22Rv1 (cell line): ENCODE measurements around the gene SMCR8.

Experiments
- H3K27ac ChIP-seq: fragments of 450-650 bp; 2 replicates; pipeline ENCODE4 v1.5.1; 2017
- CTCF ChIP-seq: fragments of 450-650 bp; IDR thresholded peaks from 2 replicates; pipeline ENCODE4 v1.5.1; 2017; ENCODE audit warnings: mild to moderate bottlenecking
- ZFX ChIP-seq: fragments of 450-650 bp; IDR thresholded peaks from 2 replicates; pipeline ENCODE4 v1.6.1; 2017; ENCODE audit warnings: antibody characterized with exemption, borderline replicate concordance

The SMCR8 gene

DNA sequence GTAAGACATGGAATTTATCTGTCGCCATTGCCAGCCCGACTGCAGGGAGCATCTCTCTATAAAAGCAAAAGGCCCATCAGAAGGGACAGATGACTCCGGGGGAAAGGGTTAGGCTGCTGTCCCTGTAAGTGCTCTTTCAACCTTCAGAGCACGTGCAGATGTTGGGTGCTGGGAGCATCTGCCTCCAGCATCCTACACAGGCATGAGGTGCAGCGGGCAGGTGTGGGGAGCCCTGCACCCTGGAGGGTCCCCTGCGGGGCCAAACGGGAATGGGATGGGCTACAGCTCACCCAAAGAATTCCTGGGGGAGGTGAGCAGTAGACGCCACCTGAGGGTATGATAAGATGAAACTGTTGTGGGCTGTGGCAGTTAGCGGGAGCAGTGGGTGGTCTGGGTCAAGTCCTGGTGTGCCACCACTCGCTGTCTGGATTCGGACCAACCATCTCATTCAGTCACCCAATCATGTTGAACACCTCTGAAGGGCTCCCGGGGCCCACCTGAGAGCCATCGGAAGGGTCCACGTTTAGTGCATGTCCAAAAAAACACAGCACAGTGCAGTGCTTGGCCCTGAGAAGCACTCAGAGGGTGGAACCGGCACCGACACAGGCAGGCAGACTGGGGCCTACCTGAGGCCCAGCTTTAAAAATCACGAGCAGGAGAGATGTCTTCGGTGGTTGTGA is 3.8 kb downstream of the SMCR8 start:
- no peak for TF ChIP-seq CTCF
- no peak for TF ChIP-seq ZFX
- no peak overlapping the region for H3K27ac ChIP-seq

- TF ChIP-seq ZFX, result no peak
- TF ChIP-seq CTCF, result no peak; the same call in 1 of the 2 replicates
Observed at GRCh38 chr17:18319604-18320256, 4.6 kb downstream of the SMCR8 start.

DNA sequence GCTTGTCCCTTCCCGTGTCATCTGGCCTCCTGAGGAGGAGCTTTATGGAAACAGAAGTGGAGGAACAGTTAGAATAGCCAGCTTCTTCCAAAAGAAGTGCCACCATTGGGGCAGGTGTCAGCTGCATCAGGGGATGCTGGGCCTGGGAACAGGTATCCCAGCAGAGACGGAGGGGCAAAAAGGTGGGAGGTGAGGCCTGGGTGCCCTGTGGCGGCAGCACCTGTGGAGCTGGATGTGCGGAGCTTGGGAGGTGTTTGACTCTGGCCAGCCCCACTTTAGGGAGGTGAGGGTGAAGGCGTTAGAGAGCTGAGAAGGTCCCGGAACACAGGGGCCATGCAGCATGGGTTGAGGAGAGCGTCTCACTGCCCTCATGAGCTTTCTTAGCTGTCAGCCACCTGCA is 5.2 kb downstream of the SMCR8 start:
- no peak for TF ChIP-seq CTCF
- TF ChIP-seq ZFX, result no peak
- H3K27ac ChIP-seq, result no peak overlapping the region

More at GRCh38 chr17:18319604-18320256, 4.6 kb downstream of the SMCR8 start:
- H3K27ac ChIP-seq, result no peak overlapping the region

DNA sequence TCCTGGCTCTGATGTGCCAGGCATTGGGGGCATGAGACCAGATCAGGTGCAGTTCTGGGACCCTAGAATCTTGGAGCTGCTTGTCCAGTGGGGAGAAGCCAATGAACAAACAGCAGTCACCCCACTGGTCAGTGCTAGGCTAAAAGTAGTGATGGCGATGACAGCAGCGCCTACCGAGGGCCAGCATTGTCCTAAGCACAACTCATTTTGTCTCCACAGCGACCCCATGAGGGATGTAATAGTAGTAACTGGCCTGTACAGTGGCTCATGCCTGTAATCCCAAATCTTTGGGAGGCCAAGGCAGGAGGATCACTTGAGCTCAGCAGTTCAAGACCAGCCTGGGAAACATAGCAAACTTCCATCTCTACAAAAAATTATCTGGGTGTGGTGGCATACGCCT is 6.2 kb downstream of the SMCR8 start:
- no peak overlapping the region for H3K27ac ChIP-seq
- TF ChIP-seq CTCF (0 out of 2 replicates have a peak, but pooled peaks have one; percentile 10), ZFX (no peak)

DNA sequence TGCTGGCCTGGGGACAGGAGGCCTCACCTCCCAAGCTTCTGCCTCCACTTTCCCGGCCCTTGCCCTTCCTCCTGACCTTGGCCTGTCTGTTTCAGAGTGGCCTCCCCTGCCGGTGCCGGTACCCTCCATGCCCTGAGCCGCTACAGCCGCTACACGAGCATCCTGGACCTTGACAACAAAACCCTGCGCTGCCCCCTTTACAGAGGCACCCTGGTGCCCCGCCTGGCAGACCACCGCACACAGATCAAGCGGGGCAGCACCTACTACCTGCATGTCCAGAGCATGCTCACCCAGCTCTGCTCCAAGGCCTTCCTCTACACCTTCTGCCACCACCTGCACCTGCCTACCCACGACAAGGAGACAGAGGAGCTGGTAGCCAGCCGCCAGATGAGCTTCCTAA is 7.4 kb downstream of the SMCR8 start:
- TF ChIP-seq CTCF (no peak), ZFX (no peak)
- H3K27ac ChIP-seq, result no peak overlapping the region

GRCh38 chr17:18323007-18323406 is 7.9 kb downstream of the SMCR8 start:
- H3K27ac ChIP-seq, result no peak overlapping the region
- TF ChIP-seq CTCF (no peak), ZFX (no peak)

- no peak overlapping the region for H3K27ac ChIP-seq
Observed at GRCh38 chr17:18323507-18324139, 8.5 kb downstream of the SMCR8 start.

More at GRCh38 chr17:18323507-18324139, 8.5 kb downstream of the SMCR8 start:
- TF ChIP-seq ZFX (no peak), CTCF (no peak)
